H1 (cell line): ENCODE results near the gene COL11A2. TPM values are rescaled to one million over a fixed set of nuclear protein-coding genes. Genes with fewer than 3 reads are reported as not detected.

Experiments used
- SP2 ChIP-seq: IDR thresholded peaks from 2 replicates; pipeline ENCODE4 v1.6.1; 2012; ENCODE audit warnings: mild to moderate bottlenecking, low read length, inconsistent platforms
- polyA plus RNA-seq, 7 experiments: library from polyadenylated mRNA; depleted of rRNA in 3 of 7; stranded (reverse) in 5 of 7; unstranded in 2 of 7; fragments of >200 nt in 5 of 7; fragments of 200-250 nt in 2 of 7; gene quantifications; 1 replicate in 5 of 7; 2 replicates in 1 of 7; 4 replicates in 1 of 7; pipeline versions ENCODE4 v1.2.1 to v1.2.3, GENCODE V29; 2011 to 2013; ENCODE audit warnings: missing spikeins in 2 of 7, mixed read lengths in 2 of 7
- total RNA-seq: library from RNA; stranded (reverse); fragmentation: NEBNext Ultra II Directional; extraction: Animal tissue kit (Norgen Biotek cat#: 25700); gene quantifications from 2 replicates; pipeline ENCODE4 v1.2.1, GENCODE V29; 2021

COL11A2 gene
- total and polyA plus RNA-seq, 2 of the 8 experiments (the other 6 are each of a cell fraction or from before 2014, with no cell fraction given), result 2.8 to 3.8 TPM

GRCh38 chr6:33154349-33154748 is 37.9 kb downstream of the COL11A2 start (continued):
- TF ChIP-seq SP2, result no peak
- TF ChIP-seq, all 59 proteins: peak for 0
